Measurements from ENCODE around the gene SLC4A9.
"Not testable (repeated sequence)": the region's sequence is repeated elsewhere in the genome, so short reads cannot be mapped to it uniquely, and the experiment has no call there.

The SLC4A9 gene

DNA sequence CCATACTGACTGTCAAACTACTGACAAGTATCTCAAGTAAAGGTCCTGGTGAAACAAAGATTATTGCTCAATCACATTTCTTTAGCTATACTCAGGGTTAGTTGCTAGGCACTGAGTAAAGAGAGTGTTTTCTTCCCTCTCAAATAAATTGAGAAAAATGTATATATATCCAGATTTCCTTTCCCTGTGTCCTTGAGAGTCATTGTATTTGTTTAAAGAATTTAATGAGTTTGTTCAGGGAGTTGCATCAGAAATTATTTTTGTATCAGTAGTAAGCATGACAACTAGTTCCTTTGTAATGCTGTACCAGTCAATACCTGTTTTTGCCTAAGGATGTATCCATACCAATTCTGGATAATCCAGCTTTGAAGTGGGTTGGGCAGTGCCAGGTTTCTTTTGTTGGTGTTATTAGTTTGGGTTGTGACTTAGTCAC is 38.4 kb downstream of the SLC4A9 start:
- DNase-seq (ENCODE audit: low spot score): no peak
- no peak for FAIRE-seq

DNA sequence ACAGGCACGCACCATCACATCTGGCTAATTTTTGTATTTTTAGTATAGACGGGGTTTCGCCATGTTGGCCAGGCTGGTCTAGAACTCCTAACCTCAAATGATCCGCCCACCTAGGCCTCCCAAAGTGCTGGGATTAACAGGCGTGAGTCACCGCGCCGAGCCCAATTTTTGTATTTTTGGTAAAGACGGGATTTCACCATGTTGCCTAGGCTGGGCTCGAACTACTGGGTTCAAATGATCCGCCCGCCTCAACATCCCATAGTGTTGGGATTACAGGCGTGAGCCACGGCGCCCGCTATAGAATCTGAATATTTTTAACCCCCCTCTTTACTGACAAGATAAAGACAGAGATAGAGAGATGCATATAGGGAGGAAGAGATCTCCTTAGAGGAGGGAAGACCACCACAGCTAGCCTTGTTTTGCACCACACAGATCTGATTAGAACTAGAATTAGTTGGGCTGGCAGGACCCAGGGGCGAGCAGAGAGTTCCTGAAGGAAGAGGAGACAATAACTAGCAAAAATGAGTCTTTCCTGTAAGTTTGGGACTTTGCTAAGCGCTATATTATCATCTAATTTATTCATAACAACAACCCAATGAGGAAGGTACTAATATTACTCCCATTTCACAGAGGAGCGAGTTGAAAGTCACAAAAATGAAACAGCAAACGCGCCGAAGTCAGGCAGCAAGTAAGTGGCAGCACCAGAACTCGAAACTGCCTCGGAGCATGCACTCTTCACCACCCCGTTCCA is 40.2 kb downstream of the SLC4A9 start:
- FAIRE-seq (no peak), DNase-seq (ENCODE audit: low spot score) (no peak)

DNA sequence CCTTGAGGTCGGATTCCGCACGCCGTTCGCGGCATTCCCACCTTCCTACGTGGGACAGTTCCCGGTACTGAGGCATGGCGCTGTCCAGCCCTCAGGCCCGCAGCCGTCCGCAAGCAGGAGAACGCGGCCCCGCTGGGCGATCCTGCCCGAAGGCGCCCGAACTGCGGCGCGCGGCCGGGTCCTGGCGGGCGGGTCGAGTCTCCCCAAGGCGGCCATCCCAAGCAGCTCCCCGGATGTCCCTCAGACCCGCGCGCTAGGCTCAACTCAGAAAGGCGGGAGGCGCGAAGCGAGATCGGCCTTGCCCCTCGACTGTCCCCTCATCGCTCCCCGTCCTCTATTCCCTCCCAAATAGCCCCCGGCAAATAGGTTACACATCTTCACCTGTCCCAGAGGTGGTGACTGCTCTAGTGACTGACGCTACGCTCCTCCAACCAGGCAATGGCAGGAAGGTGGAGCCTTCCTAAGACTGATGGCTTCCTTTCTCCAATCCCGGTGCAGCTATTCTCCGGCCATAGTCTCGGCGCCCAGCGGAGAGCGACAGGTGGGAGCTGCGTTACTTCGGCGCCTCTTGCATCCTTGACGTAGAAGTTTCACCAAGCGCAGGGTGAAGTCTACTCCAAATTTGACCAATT is 40.9 kb downstream of the SLC4A9 start:
- FAIRE-seq (peak; percentile 21), DNase-seq (ENCODE audit: low spot score) (peak; percentile 96)

DNA sequence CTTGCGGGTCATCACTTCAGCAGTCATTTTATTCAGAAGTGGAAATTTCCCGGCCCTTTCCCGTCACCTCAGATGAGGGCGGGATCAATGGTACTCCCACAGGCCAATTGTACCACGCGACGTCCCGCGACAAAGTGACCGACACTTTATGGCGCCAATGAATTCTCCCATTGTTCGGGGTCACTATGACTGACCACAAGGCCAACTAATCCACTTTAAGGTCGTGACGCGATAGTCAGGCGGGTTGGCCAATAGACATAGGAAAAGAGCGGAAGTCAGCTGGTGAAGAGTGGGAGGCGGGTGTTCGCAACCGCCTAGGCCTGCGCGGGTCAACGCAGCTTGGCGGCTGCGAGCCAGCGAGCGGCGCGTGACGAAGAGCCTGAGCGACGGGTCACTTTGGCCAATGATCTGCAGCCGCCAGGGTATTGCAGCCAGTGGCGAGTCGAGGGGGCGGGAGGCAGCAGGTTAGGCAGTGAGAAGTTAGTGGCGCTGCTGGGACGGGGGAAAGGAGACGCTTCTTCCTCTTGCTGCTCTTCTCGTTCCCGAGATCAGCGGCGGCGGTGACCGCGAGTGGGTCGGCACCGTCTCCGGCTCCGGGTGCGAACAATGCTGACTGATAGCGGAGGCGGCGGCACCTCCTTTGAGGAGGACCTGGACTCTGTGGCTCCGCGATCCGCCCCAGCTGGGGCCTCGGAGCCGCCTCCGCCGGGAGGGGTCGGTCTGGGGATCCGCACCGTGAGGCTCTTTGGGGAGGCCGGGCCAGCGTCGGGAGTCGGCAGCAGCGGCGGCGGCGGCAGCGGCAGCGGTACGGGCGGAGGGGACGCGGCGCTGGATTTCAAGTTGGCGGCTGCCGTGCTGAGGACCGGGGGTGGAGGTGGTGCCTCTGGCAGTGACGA is 41.6 kb downstream of the SLC4A9 start, which contains the start of gene ANKHD1:
ANKHD1 (plus strand) TSS at position 472 of the 896 bp plus-strand sequence; CDS start at position 607, 135 bp downstream.
- peak; percentile 92 for FAIRE-seq

DNA sequence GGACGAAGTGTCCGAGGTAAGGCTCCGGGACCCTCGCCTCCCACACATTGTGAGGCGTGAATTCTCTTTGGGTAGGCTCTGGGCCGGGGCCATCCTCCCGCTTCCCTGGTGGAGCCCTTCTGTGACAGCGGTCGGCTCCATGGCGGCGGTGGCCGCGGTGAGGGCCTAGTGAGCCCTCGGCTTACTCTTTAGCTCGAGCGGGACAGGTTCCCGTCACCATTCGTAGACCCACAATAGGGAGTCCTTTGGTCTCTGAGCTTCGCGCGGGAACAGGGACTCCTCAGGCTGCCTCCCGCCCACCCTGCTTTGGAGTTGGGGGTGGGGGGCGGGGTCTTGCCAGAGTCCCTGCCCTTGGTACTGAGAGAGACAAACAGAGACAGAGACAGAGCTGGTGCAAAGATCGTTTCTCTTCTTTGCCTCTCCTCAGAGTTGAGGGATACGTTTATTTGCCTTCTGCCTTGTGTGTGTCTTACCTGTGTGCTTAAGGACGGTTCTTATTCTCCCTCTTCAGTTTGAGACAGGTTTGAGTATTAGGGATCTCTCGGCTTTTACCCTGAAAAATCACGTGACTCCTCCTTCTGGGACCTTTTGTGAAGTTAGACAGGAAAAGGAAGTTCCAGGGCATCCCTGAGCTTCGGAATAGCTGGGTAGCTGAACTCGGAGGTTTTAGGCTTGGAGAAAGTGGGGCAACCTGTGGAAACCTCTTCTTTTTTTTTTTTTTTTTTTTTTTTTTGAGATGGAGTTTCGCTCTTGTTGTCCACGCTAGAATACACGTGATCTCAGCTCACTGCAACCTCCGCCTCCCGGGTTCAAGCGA is 42.5 kb downstream of the SLC4A9 start:
- DNase-seq (ENCODE audit: low spot score) (peak; percentile 36), FAIRE-seq (no peak)

More for the DNA sequence above, 41.6 kb downstream of the SLC4A9 start, which contains the start of gene ANKHD1:
- DNase-seq (ENCODE audit: low spot score): peak; percentile 100

DNA sequence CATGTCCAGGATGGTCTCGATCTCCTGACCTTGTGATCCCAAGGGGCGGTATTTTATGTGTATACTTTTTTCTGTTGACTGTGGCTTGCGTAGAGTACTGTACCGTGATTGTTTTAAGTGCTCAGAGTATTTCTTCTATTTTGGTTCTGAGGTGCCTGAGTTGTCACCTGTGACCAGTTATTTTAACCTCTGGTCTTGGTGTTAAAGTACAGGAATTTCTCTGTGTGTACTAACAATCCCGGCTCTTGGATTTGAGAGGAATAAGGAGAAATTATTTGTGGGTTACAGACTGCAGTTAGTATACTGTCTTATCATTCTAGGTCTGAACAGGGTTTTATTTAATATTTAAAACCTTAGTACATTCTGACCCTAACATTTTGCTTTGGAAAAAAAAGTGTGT is 43.6 kb downstream of the SLC4A9 start:
- DNase-seq (ENCODE audit: low spot score) (no peak), FAIRE-seq (no peak)

DNA sequence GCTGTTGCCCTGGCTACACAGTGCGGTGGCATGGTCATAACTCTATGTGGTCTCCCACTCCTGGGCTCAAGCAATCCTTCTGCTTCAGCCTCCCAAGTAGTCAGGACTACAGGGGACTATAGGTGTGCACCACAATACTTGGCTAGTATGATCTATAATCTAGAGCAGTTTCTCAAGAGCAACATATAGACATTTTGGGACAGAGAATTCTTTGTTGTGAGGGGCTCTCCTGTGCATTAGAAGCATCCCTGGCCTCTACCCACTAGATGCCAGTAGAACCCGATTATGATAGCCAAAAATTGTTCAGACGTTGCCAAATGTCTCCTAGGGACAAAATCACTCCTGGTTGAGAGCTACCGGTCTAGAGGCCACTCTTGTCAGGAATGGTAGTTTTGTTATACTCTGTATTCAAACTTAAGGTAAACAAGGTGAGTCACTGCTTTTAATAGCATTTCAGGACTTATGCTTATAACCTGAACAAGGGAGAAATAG is 48.8 kb downstream of the SLC4A9 start:
- DNase-seq (ENCODE audit: low spot score) (no peak), FAIRE-seq (no peak)

DNA sequence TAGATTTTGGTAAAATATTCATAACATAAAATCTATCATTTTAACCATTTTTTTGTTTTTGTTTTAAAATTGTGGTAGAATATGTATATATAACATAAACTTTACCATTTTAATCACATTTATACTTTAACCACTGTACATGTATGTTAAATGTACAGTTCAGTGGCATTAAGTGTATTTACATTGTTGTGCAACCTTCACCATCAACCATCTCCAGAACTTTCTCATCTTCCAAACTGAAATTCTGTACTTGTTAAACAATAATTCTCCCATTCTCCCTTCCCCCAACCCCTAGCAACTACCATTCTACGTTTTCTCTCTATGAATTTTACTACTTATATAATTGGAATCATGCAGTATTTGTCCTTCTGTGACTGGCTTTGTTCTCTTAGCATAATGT is 53.2 kb downstream of the SLC4A9 start:
- FAIRE-seq (no peak), DNase-seq (ENCODE audit: low spot score) (no peak)

DNA sequence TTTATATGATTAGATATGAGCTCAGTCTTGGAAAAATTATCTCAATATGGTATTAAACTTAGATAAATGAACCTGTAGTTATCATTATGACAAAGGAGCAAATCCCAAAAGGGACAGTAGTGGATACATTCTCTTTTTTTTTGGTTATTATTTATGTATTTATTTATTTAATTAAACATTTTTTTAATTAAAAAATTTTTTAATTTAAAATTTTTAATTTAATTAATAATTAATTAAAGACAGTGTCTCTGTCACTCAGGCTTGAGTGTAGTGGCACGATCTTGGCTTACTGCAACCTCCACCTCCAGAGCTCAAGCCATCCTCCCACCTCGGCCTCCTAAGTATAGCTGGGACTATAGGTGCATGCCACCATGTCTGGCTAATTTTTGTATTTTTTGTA is 57.2 kb downstream of the SLC4A9 start:
- peak; percentile 57 for FAIRE-seq
- DNase-seq (ENCODE audit: low spot score): no peak

DNA sequence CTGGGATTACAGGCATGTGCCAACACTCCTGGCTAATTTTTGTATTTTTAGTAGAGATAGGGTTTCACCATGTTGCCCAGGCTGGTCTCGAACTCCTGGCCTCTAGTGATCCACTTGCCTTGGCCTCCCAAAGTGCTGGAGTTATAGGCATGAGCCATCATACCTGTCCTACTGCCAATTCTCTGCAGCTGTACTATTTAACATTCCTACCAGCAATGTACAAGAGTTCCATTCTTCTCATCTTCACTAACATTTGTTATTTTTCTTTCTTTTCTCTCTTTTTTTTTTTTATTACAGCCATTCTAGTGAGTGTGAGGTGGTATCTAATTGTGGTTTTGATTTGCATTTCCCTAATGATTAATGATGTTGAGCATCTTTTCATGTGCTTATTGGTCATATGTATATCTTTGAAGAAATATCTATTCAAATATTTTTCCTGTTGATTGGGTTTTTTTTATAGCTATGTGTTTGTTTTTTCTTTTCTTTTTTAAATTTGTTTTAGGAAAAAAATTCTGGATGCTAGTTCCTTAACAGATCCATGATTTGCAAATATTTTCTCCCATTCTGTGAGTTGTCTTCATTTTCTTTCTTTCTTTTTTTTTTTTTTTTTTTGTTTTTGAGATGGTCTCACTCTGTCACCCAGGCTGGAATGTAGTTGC is 59.0 kb downstream of the SLC4A9 start:
- no peak for FAIRE-seq
- no peak for DNase-seq (ENCODE audit: low spot score)

DNA sequence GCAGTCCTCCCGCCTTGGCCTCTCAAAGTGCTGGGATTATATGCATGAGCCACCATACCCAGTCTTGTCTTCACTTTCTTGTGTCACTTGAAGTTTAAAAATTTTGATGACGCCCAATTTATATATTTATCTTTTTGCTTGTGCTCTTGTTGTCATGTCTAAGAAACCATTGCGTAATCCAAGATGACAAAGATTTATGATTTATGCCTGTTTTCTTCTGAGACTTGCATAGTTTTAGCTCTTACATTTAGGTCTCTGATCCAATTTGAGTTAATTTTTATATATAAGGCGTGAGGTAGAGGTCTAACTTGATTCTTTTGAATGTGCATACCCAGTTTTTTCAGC is 60.2 kb downstream of the SLC4A9 start:
- DNase-seq (ENCODE audit: low spot score): no peak
- FAIRE-seq: no peak

DNA sequence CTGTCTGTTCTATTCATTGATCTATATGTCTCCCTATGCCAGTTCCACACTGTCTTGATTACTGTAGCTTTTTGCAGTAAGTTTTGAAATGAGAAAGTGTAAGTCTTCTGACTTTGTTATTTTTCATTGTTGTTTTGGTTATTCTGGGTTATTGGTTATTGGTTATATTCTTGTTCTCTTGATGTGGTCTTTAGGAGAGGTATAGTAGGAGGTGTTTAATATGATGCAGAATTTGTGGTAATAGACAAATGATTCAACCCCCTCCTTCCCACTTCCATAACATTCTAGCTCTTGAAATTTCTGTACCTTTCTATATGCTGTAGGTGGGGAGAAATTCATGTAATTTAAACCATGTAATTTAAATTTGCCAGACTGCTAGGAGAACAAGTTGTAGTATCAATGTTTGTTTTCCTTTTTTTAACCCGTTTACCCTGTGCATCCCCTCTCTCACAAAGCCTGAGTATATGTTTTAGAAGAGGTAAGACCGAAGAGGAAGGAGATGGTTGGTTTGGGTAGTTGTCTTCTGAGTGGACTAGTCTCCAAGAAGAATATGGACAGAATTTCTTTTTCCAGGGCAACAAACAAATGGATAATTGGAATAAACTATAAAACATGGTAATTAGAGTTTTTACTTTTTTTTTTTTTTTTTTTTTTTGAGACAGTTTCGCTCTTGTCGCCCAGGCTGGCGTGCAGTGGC is 60.8 kb downstream of the SLC4A9 start:
- DNase-seq (ENCODE audit: low spot score) (no peak), FAIRE-seq (no peak)

DNA sequence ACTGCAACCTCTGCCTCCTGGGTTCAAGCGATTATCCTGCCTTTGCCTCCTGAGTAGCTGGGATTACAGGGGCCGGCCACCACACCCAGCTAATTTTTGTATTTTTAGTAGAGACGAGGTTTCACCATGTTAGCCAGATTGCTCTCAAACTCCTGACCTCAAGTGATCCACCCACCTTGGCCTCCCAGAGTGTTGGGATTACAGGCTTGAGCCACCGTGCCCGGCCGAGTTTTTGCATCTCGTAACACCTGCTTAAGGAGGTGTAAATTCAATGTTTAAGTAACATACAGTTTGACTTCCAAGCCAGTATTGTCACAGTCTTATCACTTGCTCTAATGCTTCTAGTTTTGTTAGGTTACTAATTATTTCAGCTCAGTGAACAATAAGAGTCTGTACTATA is 61.4 kb downstream of the SLC4A9 start:
- not testable (repeated sequence) for DNase-seq (ENCODE audit: low spot score); FAIRE-seq

DNA sequence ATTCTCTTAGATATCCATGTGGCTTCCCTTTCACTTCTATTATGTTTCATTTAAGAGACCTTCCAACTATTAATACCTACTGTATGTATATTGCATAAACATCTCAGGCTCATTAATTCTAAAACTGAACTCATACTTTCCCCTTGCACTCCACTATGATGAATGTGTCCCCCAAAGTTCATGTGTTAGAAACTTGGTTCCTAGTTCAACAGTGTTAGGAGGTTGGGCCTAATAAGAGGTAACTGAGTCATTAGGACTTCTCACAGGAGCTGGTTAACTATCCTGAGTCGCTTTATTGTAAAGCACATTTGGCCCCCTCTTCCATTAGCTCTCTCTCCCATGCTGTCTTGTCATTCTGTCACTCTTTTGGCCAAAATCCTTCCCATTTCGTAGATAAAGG is 63.6 kb downstream of the SLC4A9 start:
- FAIRE-seq (no peak), DNase-seq (ENCODE audit: low spot score) (no peak)

DNA sequence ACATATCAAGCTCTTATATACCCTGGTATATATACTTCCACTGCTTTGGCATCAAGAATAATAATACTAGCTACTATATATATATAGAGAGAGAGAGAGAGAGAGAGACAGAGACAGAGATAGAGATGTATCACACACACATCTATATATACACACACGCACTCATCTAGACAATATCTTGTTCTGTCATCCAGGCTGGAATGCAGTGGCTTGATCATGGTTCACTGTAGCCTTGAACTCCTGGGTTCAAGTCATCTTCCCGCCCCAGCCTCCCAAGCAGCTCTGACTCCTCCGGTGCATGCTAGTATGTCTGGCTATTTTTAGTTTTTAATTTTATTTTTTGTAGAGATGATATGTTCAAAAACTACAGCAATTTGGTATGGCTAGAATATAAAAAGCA is 64.1 kb downstream of the SLC4A9 start:
- FAIRE-seq (no peak), DNase-seq (ENCODE audit: low spot score) (no peak)
